SK-N-SH treated with all-trans-retinoic acid at 6 μM for 48 hours (cell line): ENCODE data around the gene TMEM164.

Experiments used
- BACH2 ChIP-seq: fragments of 250-450 bp; sonication (Bioruptor Pico); IDR thresholded peaks from 2 replicates; pipeline ENCODE4 v1.9.0; 2021; ENCODE audit warnings: mild to moderate bottlenecking, borderline replicate concordance
- ESRRG ChIP-seq: fragments of 250-450 bp; sonication (Bioruptor Pico); IDR thresholded peaks from 2 replicates; pipeline ENCODE4 v1.6.1; 2021; ENCODE audit warnings: mild to moderate bottlenecking
- ISL1 ChIP-seq: fragments of 250-450 bp; sonication (Bioruptor Pico); IDR thresholded peaks from 2 replicates; pipeline ENCODE4 v2.1.2; 2022; ENCODE audit warnings: mild to moderate bottlenecking, moderate library complexity
- PPARA ChIP-seq: fragments of 250-450 bp; sonication (Bioruptor Pico); IDR thresholded peaks from 2 replicates; pipeline ENCODE4 v1.5.0; 2020; ENCODE audit warnings: mild to moderate bottlenecking, borderline replicate concordance
- RARB ChIP-seq: fragments of 250-450 bp; sonication (Bioruptor Pico); IDR thresholded peaks from 2 replicates; pipeline ENCODE4 v1.8.0; 2021; ENCODE audit warnings: mild to moderate bottlenecking, moderate library complexity
- SNAI2 ChIP-seq: fragments of 250-450 bp; sonication (Bioruptor Pico); IDR thresholded peaks from 2 replicates; pipeline ENCODE4 v1.5.0; 2020; ENCODE audit warnings: mild to moderate bottlenecking, moderate library complexity
- ZC3H10 ChIP-seq: fragments of 250-450 bp; sonication (Bioruptor Pico); IDR thresholded peaks from 2 replicates; pipeline ENCODE4 v1.5.1; 2021; ENCODE audit warnings: mild to moderate bottlenecking, moderate library complexity
- ZNF565 ChIP-seq: fragments of 450-650 bp; formaldehyde crosslinking; conservative IDR thresholded peaks from 2 replicates; pipeline ENCODE4 v1.5.0; 2020; ENCODE audit warnings: low read depth, mild to moderate bottlenecking, moderate library complexity
- TF ChIP-seq, protein P1 (sequence below): fragments of 250-450 bp; sonication (Bioruptor Pico); IDR thresholded peaks from 2 replicates; pipeline ENCODE4 v1.5.0; 2020; ENCODE audit warnings: mild to moderate bottlenecking, moderate library complexity

DNA sequence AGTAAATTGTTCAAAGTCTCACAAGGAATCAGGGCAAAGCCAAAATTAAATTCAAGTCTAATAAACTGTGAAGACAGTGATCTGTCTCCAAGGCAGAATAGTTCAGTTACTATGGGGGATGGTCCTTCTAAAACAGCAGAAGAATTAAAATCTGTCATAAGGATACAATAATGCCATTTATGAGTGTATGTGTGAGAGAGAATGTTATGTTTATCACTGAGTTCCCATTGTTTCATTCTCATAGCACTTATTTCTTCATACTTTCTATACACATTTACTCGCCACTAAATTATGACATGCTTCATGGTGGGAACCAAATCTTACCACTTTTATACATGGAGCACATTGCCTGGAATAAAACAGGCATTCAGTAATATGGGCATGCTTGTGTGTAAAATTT lies 212.5 kb downstream of the TMEM164 start:
- TF ChIP-seq ZC3H10 (no peak), ISL1 (no peak), SNAI2 (CRISPR knock-in tag) (no peak), ZNF565 (CRISPR knock-in tag) (no peak), ESRRG (CRISPR knock-in tag) (no peak), BACH2 (CRISPR knock-in tag) (no peak), PPARA (CRISPR knock-in tag) (no peak), RARB (CRISPR knock-in tag) (no peak)
- TF ChIP-seq, protein P1, sequence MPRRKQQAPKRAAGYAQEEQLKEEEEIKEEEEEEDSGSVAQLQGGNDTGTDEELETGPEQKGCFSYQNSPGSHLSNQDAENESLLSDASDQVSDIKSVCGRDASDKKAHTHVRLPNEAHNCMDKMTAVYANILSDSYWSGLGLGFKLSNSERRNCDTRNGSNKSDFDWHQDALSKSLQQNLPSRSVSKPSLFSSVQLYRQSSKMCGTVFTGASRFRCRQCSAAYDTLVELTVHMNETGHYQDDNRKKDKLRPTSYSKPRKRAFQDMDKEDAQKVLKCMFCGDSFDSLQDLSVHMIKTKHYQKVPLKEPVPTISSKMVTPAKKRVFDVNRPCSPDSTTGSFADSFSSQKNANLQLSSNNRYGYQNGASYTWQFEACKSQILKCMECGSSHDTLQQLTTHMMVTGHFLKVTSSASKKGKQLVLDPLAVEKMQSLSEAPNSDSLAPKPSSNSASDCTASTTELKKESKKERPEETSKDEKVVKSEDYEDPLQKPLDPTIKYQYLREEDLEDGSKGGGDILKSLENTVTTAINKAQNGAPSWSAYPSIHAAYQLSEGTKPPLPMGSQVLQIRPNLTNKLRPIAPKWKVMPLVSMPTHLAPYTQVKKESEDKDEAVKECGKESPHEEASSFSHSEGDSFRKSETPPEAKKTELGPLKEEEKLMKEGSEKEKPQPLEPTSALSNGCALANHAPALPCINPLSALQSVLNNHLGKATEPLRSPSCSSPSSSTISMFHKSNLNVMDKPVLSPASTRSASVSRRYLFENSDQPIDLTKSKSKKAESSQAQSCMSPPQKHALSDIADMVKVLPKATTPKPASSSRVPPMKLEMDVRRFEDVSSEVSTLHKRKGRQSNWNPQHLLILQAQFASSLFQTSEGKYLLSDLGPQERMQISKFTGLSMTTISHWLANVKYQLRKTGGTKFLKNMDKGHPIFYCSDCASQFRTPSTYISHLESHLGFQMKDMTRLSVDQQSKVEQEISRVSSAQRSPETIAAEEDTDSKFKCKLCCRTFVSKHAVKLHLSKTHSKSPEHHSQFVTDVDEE (CRISPR knock-in tag), result no peak
